KG1 (cell line): ENCODE data around the gene PTTG2.
"Not testable (repeated sequence)": the region's sequence is repeated elsewhere in the genome, so short reads cannot be mapped to it uniquely, and the experiment has no call there.

ENCODE experiments used
- DNase-seq: peaks from one replicate; lab custom pipeline; 2025; lab: John Stamatoyannopoulos, UW

The PTTG2 gene

DNA sequence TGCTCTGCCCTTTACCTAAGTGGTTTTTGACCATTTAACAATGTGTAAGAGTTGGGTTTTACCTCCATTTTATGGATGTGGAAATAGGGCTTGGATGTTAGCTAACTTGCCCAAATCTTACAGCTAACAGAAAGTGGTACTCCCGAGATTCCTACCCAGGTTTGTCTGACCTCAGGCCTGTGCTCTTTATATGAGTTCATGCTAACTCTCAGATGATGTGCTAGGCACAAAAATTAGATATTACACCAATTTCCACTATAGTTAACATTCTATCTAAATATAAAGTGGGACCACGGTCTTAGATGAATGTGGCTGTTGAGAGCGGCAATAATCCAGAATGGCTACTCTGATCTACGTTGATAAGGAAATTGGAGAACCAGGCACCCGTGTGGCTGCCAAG is at the start of gene PTTG2:
PTTG2 (plus strand) TSS at position 301 of the 400 bp plus-strand sequence; CDS start at position 338, 37 bp downstream.
- no peak for DNase-seq

GRCh38 chr4:37914539-37914938 is 45.7 kb upstream of the PTTG2 start:
- no peak for DNase-seq

DNA sequence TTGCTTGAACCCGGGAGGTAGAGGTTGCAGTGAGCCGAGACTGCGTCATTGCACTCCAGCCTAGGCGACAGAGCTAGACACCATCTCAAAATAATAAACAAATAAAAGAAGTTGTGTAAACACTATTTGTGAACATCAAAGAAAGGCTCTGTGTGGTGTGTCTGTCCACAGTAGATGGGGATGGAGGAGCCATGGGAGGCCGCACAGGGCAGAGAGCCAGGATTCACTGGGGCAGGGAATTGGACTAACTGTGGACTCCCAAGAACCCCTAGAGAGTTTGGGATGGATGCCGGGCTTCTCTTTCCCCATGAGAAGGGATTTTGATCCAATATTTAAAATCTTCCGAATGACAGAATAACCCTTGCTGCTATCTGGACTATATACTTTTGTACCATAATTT is 42.8 kb upstream of the PTTG2 start:
- no peak for DNase-seq

- DNase-seq = no peak
Observed at GRCh38 chr4:37918653-37919052, 41.5 kb upstream of the PTTG2 start.

- DNase-seq = no peak
Observed at GRCh38 chr4:37922328-37922727, 37.9 kb upstream of the PTTG2 start.

- DNase-seq = not testable (repeated sequence)
Observed at GRCh38 chr4:37923089-37923488, 37.1 kb upstream of the PTTG2 start.

- no peak for DNase-seq
Observed at GRCh38 chr4:37924946-37925345, 35.3 kb upstream of the PTTG2 start.

DNA sequence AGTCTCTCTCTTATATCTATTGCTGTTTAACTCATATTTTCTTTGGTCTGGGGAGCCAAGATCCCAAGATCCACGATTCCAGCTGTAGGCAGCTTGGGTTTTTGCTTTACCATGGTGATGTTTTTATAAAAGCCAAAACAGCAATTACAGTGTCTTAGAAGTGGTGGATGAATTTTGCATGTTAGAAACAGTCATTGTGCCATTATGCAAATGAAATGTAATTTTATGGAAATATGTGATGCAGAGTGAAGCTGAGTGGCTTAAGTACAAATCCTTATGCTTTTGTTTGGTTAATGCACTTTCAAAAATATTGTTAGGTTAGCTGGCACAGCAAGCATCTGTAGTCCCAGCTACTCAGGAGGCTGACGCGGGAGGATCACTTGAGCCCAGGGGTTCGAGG is 32.8 kb upstream of the PTTG2 start:
- no peak for DNase-seq

- DNase-seq = no peak
Observed at GRCh38 chr4:37928426-37929416, 31.5 kb upstream of the PTTG2 start.

DNA sequence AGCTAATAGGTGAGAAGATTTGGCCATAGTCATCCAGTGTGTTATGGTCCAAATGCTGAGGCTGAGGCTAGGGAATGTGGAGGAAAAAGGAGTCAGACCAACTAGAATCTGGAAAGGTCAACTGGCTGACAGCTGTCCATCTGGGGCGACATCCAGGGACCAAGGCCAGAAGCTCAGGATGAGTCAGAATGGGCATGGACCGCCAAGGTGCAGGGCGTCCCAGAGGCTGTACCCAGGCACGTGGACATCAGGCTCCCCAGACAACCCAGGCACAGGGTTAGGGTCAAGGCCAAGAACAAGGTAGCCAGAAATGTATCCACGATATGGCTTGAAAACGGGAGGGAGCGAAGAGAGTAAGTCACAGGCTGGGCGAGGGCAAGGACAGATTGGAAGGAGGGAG is 26.1 kb upstream of the PTTG2 start:
- DNase-seq = no peak

DNA sequence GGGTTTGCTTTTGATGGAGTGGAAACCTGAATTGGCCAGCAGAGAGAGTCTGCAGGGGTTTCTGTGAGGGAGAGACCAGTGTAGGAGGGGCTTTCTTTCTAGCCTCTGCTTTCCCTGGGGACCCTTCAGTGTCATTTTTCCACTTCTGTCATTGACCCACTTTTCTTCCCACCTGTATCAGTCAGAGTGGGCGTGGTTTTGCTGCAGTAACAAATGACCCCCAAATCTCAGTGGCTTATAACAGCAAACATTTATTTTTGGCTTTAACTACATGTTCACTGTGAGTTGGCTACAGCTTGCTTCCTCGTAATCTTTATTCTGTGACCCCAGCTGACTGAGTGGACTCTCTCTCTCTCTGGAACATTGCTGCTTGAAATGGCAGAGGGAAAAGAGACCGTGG is 25.6 kb upstream of the PTTG2 start:
- no peak for DNase-seq

- no peak for DNase-seq
Observed at GRCh38 chr4:37935026-37935425, 25.2 kb upstream of the PTTG2 start.

DNA sequence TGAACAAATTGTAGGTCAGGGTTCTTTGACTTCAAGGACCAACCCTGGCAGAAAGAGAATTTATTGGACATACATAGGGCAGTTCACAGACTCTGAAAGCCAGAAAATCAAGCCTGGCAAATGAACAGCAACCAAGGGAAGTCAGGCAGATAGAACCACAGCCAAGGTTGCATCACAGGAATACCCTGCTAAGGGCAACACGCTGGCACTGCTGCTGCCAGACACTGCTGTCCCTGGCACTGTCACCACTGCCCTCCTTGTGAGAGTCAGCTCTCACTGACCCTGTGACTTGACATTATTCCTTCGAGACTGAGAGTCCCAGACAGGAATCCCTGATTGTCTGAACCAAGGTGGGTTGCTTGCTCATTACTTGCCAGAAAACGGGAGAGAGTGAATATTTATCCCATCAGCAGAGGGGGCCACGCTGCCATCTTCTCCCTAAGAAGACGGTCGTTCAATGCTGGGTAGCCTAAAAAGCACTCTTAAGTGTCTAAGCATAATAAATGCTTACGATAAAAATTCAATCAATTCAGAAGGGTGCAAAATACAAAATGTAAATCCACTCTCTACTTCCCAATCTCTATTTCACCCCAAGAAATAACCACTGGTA is 23.2 kb upstream of the PTTG2 start:
- DNase-seq = no peak

DNA sequence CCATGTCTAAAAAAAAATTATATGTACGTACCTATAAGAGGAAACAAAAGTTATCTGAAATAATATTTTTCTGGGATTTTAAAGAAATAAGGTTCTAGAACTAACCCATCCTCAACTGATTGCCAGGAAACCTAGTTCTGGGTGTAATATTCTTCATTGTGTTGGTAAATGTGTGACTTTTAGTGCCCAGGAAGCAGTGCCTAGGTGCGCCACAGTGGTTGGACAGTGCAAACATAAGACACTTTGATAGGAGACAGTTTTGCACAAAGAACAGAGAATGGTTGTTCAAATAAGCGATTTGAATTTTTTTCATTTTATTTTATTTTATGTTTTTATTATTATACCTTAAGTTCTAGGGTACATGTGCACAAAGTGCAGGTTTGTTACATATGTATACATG is 22.0 kb upstream of the PTTG2 start:
- DNase-seq = no peak

- DNase-seq = no peak
Observed at GRCh38 chr4:37946503-37947179, 13.6 kb upstream of the PTTG2 start.

DNA sequence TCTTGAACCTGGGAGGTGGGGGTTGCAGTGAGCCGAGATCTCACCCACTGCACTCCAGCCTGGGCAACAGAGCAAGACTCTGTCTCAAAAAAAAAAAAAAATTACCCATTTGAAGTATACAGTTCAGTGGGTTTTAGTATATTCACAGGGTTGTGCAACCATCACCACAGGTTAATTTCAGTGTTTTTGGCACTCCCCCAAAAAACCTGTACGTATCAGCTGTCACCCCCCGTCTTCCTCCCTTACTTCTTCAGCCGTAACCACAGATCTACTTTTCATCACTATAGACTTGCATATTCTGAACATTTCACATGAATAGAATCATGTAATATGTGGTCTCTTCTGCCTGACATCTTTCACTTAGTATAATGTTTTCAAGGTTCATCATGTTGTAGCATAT is 11.7 kb upstream of the PTTG2 start:
- DNase-seq = no peak

GRCh38 chr4:37949636-37950426 is 10.4 kb upstream of the PTTG2 start:
- no peak for DNase-seq

DNA sequence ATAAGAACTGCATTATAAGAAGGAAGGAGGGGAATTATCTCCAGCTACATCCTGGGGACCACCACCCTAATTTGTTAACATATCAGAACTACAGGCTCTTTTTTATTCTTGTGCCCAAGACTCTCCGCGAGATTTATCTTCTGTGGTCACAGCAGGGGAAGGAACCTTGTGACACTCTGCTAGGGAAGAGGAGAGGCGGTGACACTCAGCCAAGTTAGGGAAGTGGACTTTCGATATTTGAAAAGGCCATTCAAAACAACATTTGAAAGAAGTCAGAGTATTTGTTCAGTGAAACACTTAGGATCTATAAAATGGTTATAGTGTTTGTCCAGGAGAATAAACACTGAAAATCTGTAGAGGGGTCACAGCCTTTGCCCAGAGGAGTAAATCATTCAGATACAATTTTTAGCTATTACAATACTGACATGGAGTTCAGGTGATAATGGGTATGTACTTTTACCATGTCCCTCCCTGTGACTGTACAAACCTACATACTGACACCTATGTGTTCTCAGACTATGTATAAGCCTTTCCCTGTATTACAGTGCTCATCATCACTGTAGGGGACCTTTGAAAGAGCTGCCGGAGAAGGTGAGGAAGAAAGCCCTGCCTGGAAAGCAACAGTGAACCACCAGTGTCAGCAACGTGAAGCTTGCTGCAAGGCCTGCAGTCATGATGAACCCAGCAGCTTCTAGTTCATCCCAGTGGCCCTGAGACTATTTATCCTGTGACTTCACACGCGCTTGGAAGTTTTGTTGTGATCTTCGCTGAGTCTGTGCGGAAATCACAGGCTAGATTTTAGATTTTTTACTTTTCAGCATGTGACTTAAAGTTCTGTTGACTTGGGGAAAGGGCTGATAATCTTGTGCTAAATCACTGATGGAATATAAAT is 8.5 kb upstream of the PTTG2 start:
- DNase-seq = peak; percentile 25

- no peak for DNase-seq
Observed at GRCh38 chr4:37953156-37953555, 7.0 kb upstream of the PTTG2 start.

DNA sequence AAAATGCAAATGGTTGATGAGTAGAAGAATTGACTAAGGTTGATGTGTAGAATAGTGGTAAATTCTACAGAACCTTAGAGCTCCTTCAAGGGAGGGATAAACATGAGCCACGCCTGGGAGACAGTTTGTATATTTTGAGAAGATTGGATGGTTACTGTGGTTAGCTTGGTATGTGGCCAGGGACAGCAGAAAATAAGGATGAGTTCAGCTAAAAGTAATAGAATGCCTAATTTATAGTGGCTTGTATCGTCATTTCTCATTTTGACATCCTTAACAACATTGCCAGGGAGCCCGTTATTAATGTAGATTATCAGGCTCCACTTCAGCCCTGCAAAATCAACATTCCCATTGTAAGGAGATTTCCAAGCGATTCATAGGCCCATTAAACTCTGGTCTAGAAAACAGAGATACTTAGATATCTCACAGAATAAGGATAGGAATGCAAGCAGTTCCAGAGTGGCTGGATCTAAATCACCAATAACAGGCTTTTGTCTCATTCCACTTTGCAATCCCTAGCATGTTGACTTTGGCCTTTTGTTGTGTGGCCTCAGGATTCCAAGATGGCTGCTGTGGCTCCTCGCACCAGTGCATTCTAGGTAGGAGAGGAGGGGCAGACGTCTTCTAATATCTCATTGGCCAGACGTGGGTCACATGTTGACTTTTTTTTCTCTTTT is 6.4 kb upstream of the PTTG2 start:
- DNase-seq = no peak
